Bronchial epithelial cell (primary cell): ENCODE data around the gene C4A. TPM values are rescaled to one million over a fixed set of nuclear protein-coding genes. Genes with fewer than 3 reads are reported as not detected.
"Not testable (repeated sequence)": the region's sequence is repeated elsewhere in the genome, so short reads cannot be mapped to it uniquely, and the experiment has no call there.

Experiments used
- DNase-seq: peaks from one replicate; pipeline ENCODE4 v3.0.0-alpha.2; 2010; ENCODE audit warnings: low read depth
- FAIRE-seq: peaks from 2 replicates; lab custom pipeline; 2011; peaks lifted over from hg19 to GRCh38; lab: Jason Lieb, UNC
- H3K27me3 ChIP-seq: 2 replicates; pipeline ENCODE4 v1.5.1; 2011; ENCODE audit warnings: low read length; ENCODE audit not compliant: control insufficient read depth, insufficient read depth
- H3K36me3 ChIP-seq: 2 replicates; pipeline ENCODE4 v1.5.1; 2011; ENCODE audit warnings: low read length; ENCODE audit not compliant: control insufficient read depth, insufficient read depth
- H3K4me3 ChIP-seq: 2 replicates; pipeline ENCODE4 v1.5.1; 2011; ENCODE audit warnings: mild to moderate bottlenecking, low read depth, low read length, control low read depth
- total RNA-seq: library from RNA; depleted of rRNA; stranded (reverse); fragments of >200 nt; gene quantifications from 2 replicates; pipeline ENCODE4 v1.2.1, GENCODE V29; 2014
- TF ChIP-seq, protein P1 (sequence below): IDR thresholded peaks from 2 replicates; pipeline ENCODE4 v1.5.1; 2011; ENCODE audit warnings: mild to moderate bottlenecking, moderate library complexity, low read length, control low read depth, inconsistent platforms; ENCODE audit not compliant: insufficient read depth, severe bottlenecking

C4A gene
- 1.2 and 1.8 TPM in 2 replicates for total RNA-seq

DNA sequence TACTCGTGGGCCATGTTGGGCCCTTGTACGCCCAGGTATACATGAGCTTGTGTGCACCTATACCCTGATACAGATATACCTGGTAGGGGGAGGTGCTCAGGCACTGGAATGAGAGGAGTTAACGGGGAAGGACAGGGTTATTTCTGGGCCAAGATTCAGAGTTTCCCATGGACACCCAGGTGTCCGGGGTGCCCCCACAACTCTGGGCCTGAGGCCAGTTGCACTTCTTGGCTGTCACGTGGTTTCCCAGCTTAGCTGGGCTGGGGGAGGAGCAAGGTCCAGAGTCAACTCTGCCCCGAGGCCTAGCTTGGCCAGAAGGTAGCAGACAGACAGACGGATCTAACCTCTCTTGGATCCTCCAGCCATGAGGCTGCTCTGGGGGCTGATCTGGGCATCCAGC is at the start of gene C4A:
C4A (plus strand) TSS at position 314 of the 400 bp plus-strand sequence; CDS start at position 365, 51 bp downstream.
- not testable (repeated sequence) for H3K27me3 ChIP-seq, H3K4me3 ChIP-seq, FAIRE-seq, H3K36me3 ChIP-seq, DNase-seq

DNA sequence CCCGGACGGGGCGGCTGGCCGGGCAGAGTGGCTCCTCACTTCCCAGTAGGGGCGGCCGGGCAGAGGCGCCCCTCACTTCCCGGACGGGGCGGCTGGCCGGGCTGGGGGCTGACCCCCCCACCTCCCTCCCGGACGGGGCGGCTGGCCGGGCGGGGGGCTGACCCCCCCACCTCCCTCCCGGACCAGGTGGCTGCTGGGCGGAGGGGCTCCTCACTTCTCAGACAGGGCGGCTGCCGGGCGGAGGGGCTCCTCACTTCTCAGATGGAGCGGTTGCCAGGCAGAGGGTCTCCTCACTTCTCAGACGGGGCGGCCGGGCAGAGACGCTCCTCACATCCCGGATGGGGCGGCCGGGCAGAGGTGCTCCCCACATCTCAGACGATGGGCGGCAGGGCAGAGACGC is 49.7 kb upstream of the C4A start:
- DNase-seq, H3K36me3 ChIP-seq, H3K27me3 ChIP-seq, FAIRE-seq, H3K4me3 ChIP-seq: not testable (repeated sequence)

DNA sequence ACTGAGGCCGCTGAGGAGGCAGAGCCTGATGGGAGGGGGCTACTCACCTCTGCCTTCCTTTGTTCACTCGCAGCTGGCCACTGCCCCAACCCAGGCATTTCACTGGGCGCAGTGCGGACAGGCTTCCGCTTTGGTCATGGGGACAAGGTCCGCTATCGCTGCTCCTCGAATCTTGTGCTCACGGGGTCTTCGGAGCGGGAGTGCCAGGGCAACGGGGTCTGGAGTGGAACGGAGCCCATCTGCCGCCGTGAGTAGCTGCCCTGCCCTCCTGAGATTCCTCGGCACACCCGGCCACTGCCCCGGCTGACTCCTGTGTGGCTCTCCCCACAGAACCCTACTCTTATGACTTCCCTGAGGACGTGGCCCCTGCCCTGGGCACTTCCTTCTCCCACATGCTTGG is 48.3 kb upstream of the C4A start:
- no peak for FAIRE-seq
- H3K27me3 ChIP-seq: no peaks in the 10 kb centered on the region

DNA sequence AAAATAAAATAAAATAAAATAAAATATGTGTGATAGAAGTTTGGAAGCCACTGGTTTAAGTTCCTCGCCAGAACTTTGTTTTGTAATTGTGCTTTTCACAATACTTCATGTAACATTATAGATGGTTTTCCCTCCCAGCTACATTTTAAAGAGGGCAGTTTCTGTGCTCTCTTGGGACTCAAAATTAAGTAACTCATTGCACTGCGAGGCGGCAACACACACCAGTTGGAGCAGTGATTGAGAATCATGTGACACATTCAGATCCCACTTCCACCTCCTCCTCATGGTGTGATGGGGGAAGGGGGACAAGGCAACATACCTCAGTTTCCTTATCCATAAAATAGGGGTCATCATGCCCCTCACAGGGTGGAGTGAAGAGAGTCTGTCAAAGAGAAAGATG is 46.8 kb upstream of the C4A start:
- Histone ChIP-seq H3K27me3 (no peaks in the 10 kb centered on the region), H3K4me3 (no peak overlapping the region), H3K36me3 (no peaks in the 10 kb centered on the region)
- DNase-seq (no peak), FAIRE-seq (no peak)
- TF ChIP-seq, protein P1, sequence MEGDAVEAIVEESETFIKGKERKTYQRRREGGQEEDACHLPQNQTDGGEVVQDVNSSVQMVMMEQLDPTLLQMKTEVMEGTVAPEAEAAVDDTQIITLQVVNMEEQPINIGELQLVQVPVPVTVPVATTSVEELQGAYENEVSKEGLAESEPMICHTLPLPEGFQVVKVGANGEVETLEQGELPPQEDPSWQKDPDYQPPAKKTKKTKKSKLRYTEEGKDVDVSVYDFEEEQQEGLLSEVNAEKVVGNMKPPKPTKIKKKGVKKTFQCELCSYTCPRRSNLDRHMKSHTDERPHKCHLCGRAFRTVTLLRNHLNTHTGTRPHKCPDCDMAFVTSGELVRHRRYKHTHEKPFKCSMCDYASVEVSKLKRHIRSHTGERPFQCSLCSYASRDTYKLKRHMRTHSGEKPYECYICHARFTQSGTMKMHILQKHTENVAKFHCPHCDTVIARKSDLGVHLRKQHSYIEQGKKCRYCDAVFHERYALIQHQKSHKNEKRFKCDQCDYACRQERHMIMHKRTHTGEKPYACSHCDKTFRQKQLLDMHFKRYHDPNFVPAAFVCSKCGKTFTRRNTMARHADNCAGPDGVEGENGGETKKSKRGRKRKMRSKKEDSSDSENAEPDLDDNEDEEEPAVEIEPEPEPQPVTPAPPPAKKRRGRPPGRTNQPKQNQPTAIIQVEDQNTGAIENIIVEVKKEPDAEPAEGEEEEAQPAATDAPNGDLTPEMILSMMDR: no peak

More for the DNA sequence above, 48.3 kb upstream of the C4A start:
- no peak overlapping the region for H3K4me3 ChIP-seq
- TF ChIP-seq, protein P1: no peak
- no peaks in the 10 kb centered on the region for H3K36me3 ChIP-seq
- no peak for DNase-seq

DNA sequence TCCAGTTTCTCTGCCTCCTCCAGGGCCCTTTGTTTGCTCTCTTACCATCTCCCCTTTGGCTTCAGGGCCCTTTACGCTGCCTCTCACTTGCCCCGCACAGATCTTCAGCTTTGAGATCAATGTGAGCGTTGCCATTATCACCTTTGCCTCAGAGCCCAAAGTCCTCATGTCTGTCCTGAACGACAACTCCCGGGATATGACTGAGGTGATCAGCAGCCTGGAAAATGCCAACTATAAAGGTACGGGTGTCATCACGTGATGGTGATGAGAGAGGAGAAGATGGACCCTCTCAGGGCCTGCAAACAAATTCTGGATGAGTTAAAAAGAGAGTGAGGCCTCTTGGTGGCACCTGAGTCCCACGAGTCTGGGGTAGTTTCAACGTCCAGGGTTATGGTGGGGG is 46.0 kb upstream of the C4A start:
- FAIRE-seq (no peak), DNase-seq (no peak)
- TF ChIP-seq, protein P1: no peak
- Histone ChIP-seq H3K36me3 (no peaks in the 10 kb centered on the region), H3K27me3 (no peaks in the 10 kb centered on the region), H3K4me3 (no peak overlapping the region)

DNA sequence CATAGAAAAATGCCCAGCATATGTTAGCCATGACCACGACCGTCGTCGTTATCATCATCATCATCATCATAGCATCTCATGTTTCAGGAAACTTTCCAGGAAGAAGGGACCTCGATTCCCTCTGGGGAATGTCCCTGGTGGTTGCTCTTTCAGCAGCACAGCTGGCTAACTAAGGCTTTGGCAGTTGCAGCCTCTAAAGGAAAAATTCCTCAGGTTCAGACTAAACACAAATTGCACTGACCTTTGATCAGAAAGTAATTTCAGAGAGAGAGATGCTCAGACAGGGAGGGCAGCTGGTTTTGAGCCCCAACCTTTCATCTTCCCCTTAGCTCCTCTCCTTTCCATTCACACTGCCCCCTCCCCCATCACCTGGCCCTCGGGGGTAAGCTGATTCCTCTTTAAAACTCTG is 41.6 kb upstream of the C4A start:
- H3K27me3 ChIP-seq: no peaks in the 10 kb centered on the region
- peak; percentile 15 for DNase-seq
- no peak overlapping the region for H3K4me3 ChIP-seq
- TF ChIP-seq, protein P1: no peak
- no peak for FAIRE-seq
- H3K36me3 ChIP-seq: no peaks in the 10 kb centered on the region

DNA sequence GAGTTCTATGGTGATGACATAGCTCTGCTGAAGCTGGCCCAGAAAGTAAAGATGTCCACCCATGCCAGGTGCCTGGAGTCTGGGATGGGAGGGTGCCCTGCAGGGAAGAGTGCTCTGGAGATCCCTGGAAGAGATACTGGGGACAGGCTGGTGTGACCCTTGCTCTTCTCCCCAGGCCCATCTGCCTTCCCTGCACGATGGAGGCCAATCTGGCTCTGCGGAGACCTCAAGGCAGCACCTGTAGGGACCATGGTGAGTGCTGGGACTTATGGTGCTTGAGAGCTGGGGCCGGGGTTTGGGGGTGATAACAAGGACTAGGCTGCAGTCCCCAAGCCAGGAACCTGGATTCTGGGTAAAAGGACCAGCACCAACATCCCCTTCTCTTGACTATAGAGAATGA is 38.1 kb upstream of the C4A start:
- Histone ChIP-seq H3K36me3 (no peaks in the 10 kb centered on the region), H3K4me3 (no peak overlapping the region), H3K27me3 (no peaks in the 10 kb centered on the region)
- no peak for DNase-seq
- TF ChIP-seq, protein P1: no peak
- FAIRE-seq: no peak
